ENCODE measurements around the gene LRRC3C.
"Not testable (repeated sequence)": the region's sequence is repeated elsewhere in the genome, so short reads cannot be mapped to it uniquely, and the experiment has no call there.

LRRC3C gene

GRCh38 chr17:39946551-39947330 is 19.2 kb downstream of the LRRC3C start:
- DNase-seq (ENCODE audit: low spot score): no peak

GRCh38 chr17:39948489-39948828 is 20.9 kb downstream of the LRRC3C start:
- not testable (repeated sequence) for DNase-seq (ENCODE audit: low spot score)

- no peak for DNase-seq (ENCODE audit: low spot score)
Measured at GRCh38 chr17:39949028-39949427, 21.5 kb downstream of the LRRC3C start.

DNA sequence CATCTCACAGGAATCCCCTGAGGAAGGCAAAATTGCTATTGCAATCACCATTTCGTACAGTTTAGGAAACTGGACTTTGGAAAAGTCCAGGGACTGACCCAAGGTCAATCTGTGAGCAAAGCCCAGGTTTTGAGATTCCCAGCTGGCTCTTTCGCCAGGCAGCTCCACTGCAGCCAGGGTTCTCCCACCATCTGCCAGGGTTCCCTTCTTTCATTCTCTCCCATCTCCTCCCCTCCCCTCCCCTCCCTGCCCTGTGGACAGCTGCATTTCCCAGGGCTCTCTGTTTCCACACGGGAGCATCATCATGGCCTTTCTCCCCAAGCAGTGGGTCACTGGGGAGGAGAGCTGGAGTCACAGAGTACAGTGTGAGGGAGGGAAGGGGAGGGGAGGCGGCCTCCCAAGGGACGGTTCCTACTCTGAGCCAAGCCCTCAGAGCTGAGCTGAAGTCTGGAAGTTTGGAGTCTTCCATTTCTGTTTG is 23.4 kb downstream of the LRRC3C start:
- DNase-seq (ENCODE audit: low spot score): no peak

DNA sequence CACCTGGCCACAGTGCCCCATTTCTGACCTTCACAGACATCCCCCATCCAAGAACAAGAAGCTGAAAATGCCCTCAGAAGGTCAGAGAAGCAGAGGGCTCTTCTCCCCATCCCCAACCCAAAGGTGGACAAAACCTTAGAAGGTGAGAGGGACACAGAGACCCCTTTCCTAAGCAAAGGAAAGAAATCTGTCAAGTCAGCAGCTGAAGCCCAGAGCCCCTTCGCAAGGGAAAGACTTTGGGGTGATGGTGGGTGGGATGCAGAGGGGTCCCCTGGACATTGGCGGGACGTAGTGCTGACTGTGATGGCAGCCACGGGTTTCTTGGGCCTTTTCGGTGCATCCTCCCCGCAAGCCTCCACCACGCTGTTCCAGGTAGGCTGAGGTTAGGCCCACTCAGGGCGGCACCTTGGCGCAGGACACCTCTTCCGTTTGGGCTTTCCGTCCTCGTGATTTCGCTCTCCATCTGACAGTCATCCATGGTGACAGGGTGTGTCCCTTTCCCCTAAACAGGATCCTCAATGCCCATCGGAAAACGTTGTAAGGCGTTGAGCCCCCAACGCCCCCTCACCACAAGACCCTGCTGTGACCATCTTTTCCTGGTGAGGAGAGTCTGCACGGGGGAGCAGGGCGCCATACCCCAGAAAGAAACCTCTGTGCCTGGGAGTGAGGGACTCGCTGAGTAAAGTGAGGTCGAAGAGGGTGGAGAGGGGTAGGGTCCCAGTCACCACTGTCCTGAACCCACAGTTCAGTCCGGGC is 24.6 kb downstream of the LRRC3C start:
- no peak for DNase-seq (ENCODE audit: low spot score)

DNA sequence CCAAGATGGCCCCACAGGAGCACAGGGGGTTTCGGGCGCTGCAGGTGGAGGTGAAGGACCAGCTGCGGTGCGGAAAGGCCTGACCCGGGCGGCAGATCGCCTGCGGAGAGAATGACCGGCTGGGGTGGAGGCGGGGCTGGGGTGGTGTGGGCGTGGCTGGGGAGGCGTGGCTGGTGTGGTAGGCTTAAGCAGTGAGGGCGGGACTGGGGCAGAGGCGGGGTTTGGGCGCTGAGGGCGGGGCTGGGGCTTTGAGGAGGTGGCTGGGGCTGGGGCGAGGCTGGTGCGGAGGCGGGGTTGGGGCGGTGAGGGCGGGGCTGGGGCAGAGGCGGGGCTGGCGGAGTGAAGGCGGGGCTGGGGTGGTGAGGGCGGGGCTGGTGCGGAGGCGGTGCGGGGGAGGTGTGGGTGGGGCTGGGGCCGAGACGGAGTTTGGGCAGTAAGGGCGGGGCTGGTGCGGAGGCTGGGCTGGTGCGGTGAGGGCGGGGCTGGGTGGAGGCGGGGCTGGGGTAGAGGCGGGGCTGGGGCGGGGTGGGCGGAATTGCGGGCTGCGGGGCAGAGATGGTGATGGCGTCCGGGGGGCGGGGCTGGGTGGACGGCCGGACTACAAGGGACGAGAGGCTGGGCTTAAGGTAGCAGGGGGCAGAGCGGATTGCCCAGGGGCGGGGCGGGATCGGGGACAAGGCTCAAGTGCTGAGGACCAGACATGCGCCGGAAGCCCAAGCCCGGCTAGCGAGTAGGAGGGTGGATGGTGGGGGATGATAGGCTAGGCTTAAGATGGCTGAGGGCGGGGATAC is 25.3 kb downstream of the LRRC3C start:
- peak; percentile 97 for DNase-seq (ENCODE audit: low spot score)

- no peak for DNase-seq (ENCODE audit: low spot score)
Measured at GRCh38 chr17:39953471-39953888, 25.9 kb downstream of the LRRC3C start.

DNA sequence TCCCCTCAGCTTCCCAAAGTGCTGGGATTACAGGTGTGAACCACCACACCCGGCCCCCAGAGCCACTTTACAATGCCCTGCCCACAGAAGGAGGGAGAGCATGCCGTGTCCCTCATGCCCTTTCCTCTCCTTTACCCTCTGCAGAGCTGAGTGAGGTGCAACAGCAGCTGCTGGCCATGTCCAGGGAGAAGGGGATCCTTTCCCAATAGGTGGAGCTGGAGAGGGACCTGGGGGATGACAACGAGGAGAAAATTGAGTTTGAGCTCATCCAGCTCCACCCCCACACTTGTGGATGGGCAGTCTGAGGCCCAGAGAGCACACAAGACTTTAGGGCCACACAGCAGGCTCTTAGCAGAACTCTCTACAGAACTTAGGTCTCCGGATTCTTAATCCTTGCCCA is 27.3 kb downstream of the LRRC3C start:
- DNase-seq (ENCODE audit: low spot score): no peak

- no peak for DNase-seq (ENCODE audit: low spot score)
Measured at GRCh38 chr17:39955726-39956225, 28.2 kb downstream of the LRRC3C start.

GRCh38 chr17:39960524-39961041 is 33.1 kb downstream of the LRRC3C start:
- no peak for DNase-seq (ENCODE audit: low spot score)

DNA sequence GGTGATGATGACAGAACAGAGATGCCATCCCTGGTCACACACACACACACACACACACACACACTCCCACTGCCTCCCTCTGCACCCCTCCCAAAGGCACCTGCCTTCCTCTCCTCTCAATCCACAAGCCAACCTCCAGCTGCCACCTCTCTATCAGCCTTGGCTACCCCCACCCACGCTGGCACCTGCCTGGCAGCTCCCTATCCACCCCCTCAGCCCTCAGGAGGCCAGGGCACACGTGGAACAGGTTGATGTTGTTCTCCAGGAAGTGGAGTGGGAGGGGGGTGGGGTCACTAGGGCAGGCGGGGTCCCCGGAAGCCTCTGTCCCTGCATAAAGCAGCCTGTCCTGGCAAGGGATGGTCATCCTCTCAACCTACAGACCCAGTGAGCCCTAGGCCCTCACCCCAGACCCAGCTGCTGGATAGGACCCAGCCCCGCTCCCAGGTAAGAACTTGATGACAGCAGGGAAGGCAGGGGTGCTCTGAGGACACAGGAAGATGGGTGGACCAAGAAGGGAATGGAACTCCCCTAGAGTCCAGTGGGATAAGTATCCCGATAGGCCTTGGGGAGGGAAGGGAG is 35.2 kb downstream of the LRRC3C start, which contains the start of gene GSDMA:
TSS of gene GSDMA (plus strand) at position 363 of the 579 bp plus-strand sequence. CDS start 2,684 bp downstream, outside the sequence.
- DNase-seq (ENCODE audit: low spot score): no peak

DNA sequence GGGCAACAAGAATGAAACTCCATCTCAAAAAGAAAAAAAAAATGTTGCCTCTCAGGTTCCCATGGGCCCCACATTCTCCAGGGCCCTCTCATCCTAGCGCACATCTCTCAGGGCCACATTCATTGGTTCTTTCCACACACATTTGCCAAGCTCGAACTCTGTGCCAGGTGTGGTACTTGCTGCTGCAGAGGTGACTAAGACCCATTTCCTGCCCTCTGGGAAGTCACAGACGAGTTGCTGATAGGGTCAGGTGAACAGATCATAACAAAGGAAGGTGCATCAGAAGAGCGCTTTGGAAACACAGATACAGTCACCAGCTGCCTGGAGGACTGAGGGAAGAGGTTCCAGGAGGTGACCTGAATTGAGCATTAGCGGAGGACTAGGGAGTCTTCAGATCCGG is 36.3 kb downstream of the LRRC3C start:
- no peak for DNase-seq (ENCODE audit: low spot score)

- DNase-seq (ENCODE audit: low spot score): no peak
Measured at GRCh38 chr17:39965017-39965699, 37.6 kb downstream of the LRRC3C start.

DNA sequence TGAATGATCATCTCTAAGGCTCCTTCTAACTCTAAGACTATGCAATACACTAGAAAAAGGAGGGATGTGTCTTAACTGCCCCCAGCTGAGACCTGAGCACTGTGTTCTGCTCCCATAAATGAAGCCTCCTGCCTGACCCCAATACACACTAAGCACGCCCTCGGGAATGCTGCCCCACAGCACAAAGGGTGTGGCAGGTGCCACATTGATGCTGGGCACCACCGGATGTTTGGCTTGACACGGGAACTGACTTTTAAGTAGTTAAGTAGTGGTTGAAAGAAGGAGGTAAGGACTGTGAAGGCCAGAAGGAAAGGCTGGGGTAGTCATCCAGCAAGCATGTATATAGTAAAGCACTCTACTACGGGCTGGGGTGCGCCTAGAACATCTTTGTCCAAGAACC is 39.2 kb downstream of the LRRC3C start:
- DNase-seq (ENCODE audit: low spot score): no peak

- no peak for DNase-seq (ENCODE audit: low spot score)
Measured at GRCh38 chr17:39968761-39969160, 41.2 kb downstream of the LRRC3C start.

GRCh38 chr17:39969375-39969774 is 41.8 kb downstream of the LRRC3C start:
- no peak for DNase-seq (ENCODE audit: low spot score)

DNA sequence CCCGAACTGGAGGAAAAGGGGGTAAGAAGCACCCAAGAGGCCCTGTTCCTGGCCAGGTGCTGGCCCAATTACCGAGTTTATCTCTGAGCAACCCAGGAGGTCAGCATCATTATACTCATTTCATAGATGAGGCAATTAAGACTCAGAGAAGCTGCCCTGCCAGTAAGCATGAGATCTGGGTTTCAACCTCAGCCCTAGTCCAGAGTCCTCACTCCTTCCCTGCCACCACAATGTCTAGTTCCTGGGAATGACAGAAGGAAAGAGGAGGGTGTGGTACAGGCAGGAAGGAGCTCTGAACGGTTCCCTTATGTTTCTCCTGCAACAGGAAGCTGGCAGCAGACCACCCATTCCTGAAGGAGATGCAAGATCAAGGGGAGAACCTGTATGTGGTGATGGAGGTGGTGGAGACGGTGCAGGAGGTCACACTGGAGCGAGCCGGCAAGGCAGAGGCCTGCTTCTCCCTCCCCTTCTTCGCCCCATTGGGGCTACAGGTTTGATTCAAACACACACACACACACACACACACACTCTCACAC is 42.7 kb downstream of the LRRC3C start:
- DNase-seq (ENCODE audit: low spot score): no peak

GRCh38 chr17:39971076-39971603 is 43.6 kb downstream of the LRRC3C start:
- DNase-seq (ENCODE audit: low spot score): no peak

DNA sequence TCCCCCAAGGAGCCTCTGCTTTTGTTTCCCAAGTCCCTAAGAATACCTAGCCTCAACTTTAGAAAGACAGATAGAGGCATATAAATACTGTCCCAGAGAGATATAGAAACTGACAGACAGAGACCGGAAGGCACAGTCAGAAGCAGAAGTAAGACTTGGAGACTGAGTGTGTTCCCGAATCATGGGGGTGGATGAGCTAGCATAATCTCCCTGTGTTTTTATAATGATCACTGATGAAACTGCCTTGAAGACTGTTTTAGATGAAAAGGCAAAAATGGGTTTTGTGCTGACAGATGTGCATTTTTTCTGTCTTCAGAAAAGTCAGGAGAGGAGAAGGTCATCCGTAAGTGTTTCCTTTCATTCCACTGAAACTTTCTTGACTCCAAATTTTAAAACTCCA is 44.7 kb downstream of the LRRC3C start:
- DNase-seq (ENCODE audit: low spot score): peak; percentile 58

DNA sequence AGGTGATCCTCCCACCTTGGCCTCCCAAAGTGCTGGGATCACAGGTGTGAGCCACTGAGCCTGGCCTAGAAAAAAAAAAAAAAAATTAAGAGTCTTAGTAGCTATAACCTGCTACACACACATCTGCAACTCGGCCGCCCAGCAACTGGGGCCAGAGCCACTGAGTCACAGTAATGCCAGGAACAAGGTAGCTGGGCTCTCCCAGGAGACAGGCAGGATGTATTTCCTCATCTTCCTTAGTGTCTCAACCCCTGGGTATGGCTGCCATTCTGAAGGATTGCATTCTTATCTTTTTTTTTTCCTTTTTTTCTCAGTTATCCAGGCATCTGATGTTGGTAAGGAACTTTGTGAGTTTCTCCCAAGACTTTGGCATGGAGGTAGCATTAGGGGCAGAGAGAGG is 46.0 kb downstream of the LRRC3C start:
- no peak for DNase-seq (ENCODE audit: low spot score)

Data from Ammon's horn (tissue), 1 donor.